Measurements from ENCODE around the gene SCAPER. TPM values are rescaled to one million over a fixed set of nuclear protein-coding genes. Genes with fewer than 3 reads are reported as not detected.
A peak's percentile ranks its signal among the peaks of the same experiment; 100 is the strongest.

Gene SCAPER, protein sequence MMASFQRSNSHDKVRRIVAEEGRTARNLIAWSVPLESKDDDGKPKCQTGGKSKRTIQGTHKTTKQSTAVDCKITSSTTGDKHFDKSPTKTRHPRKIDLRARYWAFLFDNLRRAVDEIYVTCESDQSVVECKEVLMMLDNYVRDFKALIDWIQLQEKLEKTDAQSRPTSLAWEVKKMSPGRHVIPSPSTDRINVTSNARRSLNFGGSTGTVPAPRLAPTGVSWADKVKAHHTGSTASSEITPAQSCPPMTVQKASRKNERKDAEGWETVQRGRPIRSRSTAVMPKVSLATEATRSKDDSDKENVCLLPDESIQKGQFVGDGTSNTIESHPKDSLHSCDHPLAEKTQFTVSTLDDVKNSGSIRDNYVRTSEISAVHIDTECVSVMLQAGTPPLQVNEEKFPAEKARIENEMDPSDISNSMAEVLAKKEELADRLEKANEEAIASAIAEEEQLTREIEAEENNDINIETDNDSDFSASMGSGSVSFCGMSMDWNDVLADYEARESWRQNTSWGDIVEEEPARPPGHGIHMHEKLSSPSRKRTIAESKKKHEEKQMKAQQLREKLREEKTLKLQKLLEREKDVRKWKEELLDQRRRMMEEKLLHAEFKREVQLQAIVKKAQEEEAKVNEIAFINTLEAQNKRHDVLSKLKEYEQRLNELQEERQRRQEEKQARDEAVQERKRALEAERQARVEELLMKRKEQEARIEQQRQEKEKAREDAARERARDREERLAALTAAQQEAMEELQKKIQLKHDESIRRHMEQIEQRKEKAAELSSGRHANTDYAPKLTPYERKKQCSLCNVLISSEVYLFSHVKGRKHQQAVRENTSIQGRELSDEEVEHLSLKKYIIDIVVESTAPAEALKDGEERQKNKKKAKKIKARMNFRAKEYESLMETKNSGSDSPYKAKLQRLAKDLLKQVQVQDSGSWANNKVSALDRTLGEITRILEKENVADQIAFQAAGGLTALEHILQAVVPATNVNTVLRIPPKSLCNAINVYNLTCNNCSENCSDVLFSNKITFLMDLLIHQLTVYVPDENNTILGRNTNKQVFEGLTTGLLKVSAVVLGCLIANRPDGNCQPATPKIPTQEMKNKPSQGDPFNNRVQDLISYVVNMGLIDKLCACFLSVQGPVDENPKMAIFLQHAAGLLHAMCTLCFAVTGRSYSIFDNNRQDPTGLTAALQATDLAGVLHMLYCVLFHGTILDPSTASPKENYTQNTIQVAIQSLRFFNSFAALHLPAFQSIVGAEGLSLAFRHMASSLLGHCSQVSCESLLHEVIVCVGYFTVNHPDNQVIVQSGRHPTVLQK (N-terminal part only)
- total RNA-seq, result 21.5 and 23.5 TPM in 2 replicates

DNA sequence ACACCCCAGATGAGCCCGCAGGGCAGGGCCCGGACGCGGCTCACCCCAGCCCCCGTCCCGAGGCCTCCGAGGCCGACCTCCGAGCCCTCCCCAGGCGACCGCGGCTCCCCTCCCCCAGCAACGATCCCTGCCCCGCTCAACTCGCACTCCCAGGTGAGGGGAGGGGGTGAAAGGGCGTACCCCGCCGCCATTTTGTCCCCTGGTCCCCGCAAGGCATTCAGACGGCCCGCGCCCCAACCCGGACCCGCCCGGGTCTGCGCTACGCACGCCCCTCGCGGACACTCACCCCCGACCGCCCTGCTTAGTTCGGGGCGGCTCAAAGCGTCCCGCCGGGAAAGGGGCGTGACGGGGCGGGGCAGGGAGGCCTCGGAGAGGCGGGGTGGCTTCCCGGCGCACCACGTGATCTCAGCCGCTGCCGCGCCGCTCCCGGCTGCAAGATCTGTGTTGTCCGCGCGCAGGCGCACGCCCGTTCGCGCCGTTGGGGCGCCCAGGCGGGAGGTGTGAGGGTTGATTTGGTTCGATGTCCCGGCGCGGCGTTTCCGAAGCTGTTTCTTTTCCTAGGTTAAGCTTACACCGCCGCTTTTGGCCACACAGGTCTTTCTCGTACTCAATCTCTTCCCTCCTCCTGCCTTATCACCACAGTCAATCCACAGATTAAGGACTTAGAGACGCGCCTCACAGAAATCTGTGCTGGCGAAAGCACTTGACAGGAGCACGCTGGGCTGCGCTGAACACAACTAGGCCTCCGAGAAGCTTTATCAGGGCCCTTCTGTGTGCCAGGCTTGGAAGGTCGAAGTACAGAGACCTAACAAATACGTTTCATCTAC lies at the start of gene SCAPER:
Gene SCAPER, minus strand, starts transcription at position 328 of the 827 bp plus-strand sequence. CDS start 21,523 bp downstream, outside the sequence.
- H3K27me3 Mint-ChIP-seq (ENCODE audit: insufficient read depth), result peaks cover 4% of the 10 kb centered on the region

DNA sequence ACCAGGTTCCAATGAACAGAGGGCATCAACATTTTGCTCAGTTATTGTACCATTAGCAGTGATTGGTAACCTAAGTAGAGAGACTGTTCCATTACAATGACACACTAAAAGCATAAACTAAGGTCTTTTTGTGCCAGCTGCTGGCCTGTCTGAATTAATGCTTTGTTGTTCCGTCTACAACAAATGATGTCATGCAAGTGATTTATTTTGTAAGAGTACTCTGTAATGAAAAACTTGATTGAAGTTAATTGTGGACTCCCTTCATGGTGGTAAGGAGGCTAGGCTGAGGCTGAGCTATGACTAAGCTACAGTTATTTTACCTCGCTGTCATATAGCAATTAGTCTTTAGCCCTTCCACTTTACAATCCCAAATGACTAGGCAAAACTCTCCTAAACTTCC lies 49.6 kb upstream of the SCAPER start:
- no peak for DNase-seq (ENCODE audit: low spot score)
- Mint-ChIP-seq H3K27ac (no peak overlapping the region), H3K4me1 (ENCODE audit: low read depth) (peaks cover 7% of the 10 kb centered on the region), H3K4me3 (no peak overlapping the region), H3K36me3 (ENCODE audit: low read depth) (peaks cover 6% of the 10 kb centered on the region), H3K9me3 (no peaks in the 10 kb centered on the region), H3K27me3 (ENCODE audit: insufficient read depth) (peaks cover 4% of the 10 kb centered on the region)
- intact Hi-C loops (cut with micrococcal nuclease), result no loop called here

More for the DNA sequence above, at the start of gene SCAPER:
- Mint-ChIP-seq H3K4me1 (ENCODE audit: low read depth) (peaks cover 36% of the 10 kb centered on the region), H3K4me3 (peak within 1 kb of the TSS; percentile 91), H3K9me3 (no peaks in the 10 kb centered on the region), H3K27ac (peak within 1 kb of the TSS; percentile 93), H3K36me3 (ENCODE audit: low read depth) (no peaks in the 10 kb centered on the region)
- peak; percentile 88 for DNase-seq (ENCODE audit: low spot score)
- intact Hi-C loops (cut with micrococcal nuclease), result loop anchor here (1.0 to 2.0 kb wide), 3 partner anchors 26 to 515 kb away; partner anchors contain the start of genes HMG20A, PEAK1 and RCN2

DNA sequence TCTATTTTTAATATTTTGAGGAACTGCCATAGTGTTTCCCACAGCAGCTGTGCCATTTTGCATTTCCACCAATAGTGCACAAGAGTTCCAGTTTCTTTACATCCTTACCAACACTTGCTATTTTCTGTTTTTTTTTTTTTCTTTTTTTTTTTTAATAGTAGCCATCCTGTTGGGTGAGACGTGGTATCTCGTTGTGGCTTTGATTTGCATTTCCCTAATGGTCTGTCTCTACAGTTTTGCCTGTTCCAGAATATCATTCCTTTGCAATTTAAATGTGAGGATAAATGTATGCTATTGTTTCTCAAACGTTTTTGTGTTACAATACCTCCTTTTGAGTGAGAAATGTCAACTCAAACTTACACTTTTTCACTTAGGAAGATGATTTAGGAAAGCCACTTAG lies 48.8 kb upstream of the SCAPER start:
- H3K27ac Mint-ChIP-seq, result no peak overlapping the region
- no peaks in the 10 kb centered on the region for H3K9me3 Mint-ChIP-seq
- H3K4me1 Mint-ChIP-seq (ENCODE audit: low read depth), result peaks cover 7% of the 10 kb centered on the region
- intact Hi-C loops (cut with micrococcal nuclease), result no loop called here
- peaks cover 4% of the 10 kb centered on the region for H3K27me3 Mint-ChIP-seq (ENCODE audit: insufficient read depth)
- H3K4me3 Mint-ChIP-seq, result no peak overlapping the region
- no peak for DNase-seq (ENCODE audit: low spot score)
- H3K36me3 Mint-ChIP-seq (ENCODE audit: low read depth), result peaks cover 6% of the 10 kb centered on the region

DNA sequence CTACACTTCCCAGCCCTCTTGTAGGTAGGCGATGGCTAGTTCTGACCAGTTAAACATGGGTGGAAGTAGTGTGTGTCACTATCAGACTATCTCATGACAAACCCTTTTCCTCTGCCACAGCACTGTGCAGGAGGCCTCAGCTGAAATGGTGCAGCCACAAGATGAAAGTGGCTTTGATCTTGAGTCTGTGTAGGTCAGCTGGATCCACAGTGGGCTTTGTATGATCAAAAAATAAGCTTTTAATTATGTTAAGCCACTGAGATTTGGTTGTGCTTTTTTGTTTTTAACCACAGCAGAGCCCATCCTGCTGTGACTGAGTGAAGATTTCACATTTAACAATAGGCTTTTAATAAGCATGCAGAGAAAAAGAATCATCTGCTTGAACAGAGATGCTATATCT lies 46.1 kb upstream of the SCAPER start:
- intact Hi-C loops (cut with micrococcal nuclease), result no loop called here
- peaks cover 4% of the 10 kb centered on the region for H3K27me3 Mint-ChIP-seq (ENCODE audit: insufficient read depth)

DNA sequence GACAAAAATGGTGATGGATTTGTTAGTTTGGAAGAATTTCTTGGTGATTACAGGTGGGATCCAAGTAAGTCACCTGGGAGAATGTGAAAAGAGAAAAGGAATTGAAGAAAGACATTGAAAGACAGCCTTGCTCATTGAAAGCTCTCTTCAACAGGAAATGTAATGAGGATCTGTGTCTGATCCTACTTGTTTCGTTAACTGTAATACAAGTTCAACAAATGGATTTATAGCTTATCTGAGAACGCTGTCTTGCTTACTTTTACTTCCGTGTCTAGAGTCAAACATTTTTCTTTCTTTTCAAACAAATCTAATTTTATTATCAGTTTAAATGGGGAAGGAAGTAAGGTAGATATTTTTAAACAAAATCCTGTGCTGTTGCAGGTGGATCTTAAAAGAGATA lies 42.3 kb upstream of the SCAPER start:
- Mint-ChIP-seq H3K36me3 (ENCODE audit: low read depth) (peaks cover 47% of the 10 kb centered on the region), H3K27ac (no peak overlapping the region), H3K4me1 (ENCODE audit: low read depth) (peaks cover 14% of the 10 kb centered on the region), H3K27me3 (ENCODE audit: insufficient read depth) (no peaks in the 10 kb centered on the region), H3K9me3 (no peaks in the 10 kb centered on the region), H3K4me3 (no peak overlapping the region)
- no peak for DNase-seq (ENCODE audit: low spot score)
- intact Hi-C loops (cut with micrococcal nuclease), result no loop called here

More for the DNA sequence above, 46.1 kb upstream of the SCAPER start:
- Mint-ChIP-seq H3K9me3 (no peaks in the 10 kb centered on the region), H3K4me1 (ENCODE audit: low read depth) (peaks cover 14% of the 10 kb centered on the region), H3K36me3 (ENCODE audit: low read depth) (peaks cover 26% of the 10 kb centered on the region), H3K27ac (no peak overlapping the region), H3K4me3 (no peak overlapping the region)
- DNase-seq (ENCODE audit: low spot score), result no peak

DNA sequence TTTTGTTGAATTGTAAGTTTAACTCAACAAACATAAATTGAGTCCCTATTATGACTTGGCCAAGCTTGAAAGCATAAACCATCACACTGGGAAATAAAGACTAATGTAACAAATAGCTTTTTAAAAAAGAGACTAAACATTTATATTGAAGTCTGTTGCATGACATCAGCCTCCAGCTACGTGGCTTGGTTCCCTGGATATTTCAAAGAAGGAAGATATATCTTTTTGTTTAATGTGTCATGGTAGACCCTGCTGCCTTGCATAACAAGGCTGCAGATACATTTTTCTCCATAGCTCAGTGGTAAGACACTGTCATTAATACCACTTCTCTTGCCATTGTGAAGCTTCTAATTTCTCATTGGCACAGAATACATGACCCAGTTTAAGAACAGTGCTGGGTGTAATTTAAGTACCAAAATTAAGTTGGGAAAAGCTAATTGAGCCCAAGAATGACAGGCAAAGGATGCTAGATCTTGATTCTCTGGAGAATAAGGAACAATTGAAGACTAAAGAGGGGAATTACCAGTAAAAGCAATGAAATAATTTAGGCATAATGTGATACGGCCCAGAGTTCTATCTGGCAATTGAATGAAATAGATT lies 40.5 kb upstream of the SCAPER start:
- no peak for DNase-seq (ENCODE audit: low spot score)
- H3K27ac Mint-ChIP-seq, result no peak overlapping the region
- H3K4me3 Mint-ChIP-seq, result no peak overlapping the region
- intact Hi-C loops (cut with micrococcal nuclease), result no loop called here
- H3K9me3 Mint-ChIP-seq, result no peaks in the 10 kb centered on the region
- H3K4me1 Mint-ChIP-seq (ENCODE audit: low read depth), result peaks cover 8% of the 10 kb centered on the region
- peaks cover 43% of the 10 kb centered on the region for H3K36me3 Mint-ChIP-seq (ENCODE audit: low read depth)
- no peaks in the 10 kb centered on the region for H3K27me3 Mint-ChIP-seq (ENCODE audit: insufficient read depth)

DNA sequence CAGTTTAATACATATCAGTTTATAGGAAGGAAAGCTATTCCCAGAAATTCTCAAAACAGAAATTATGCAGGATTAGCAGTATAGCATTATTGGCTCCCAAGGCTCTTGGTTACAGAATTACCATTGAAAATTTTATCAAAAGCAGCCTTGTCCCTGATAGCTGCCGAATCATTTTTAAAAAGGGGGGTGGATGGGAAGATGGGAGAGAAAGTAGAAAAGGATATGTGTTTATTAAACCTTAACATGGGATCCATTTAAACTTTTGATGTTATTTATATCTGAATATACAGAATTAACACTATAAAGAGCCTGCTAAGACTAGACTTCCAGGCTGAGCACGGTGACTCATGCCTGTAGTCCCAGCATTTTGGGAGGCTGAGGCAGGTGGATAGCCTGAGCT lies 37.2 kb upstream of the SCAPER start:
- Mint-ChIP-seq H3K4me3 (no peak overlapping the region), H3K9me3 (no peaks in the 10 kb centered on the region), H3K4me1 (ENCODE audit: low read depth) (peaks cover 15% of the 10 kb centered on the region), H3K27me3 (ENCODE audit: insufficient read depth) (no peaks in the 10 kb centered on the region), H3K27ac (no peak overlapping the region), H3K36me3 (ENCODE audit: low read depth) (peaks cover 36% of the 10 kb centered on the region)
- intact Hi-C loops (cut with micrococcal nuclease), result no loop called here
- no peak for DNase-seq (ENCODE audit: low spot score)

DNA sequence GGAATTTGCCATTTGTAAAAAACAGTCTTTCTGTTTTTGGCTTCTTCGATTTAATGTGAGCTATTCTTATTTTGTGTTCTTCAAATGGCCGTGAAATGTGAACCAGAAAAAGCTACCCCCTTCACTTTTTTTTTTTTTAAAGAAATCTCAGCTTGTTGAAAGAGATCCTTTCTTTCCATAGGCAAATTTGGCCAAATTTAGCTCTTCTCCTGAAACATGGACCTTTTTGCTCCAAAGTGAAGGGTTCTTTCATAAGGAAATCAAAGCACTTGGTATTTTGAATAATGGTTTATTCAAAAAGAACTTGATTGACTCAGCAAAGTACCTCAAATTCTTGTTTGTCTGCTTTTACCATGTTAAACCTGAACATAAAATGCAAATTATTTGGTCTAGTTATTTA lies 36.5 kb upstream of the SCAPER start:
- Mint-ChIP-seq H3K9me3 (no peaks in the 10 kb centered on the region), H3K27ac (no peak overlapping the region), H3K4me3 (no peak overlapping the region), H3K4me1 (ENCODE audit: low read depth) (peaks cover 10% of the 10 kb centered on the region), H3K36me3 (ENCODE audit: low read depth) (peaks cover 35% of the 10 kb centered on the region), H3K27me3 (ENCODE audit: insufficient read depth) (no peaks in the 10 kb centered on the region)
- DNase-seq (ENCODE audit: low spot score), result no peak
- intact Hi-C loops (cut with micrococcal nuclease), result no loop called here

DNA sequence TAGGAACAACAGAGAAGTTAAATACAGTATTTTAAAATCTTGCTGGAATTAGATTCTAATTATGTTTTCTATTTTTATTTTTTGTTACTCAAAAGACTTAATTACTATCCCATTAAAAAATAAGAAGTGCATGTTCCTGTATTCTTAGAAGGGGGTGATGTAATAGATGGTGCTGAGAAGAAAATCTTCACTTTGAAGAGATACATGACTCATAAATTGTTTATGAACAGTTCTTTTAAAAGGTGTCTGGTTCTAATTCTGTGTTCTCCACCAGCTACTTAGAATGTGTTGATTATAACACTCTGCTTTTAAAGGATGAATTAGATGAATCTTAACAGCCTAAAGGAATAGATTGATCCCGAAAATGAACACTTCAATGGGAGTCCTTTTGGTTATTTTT lies 34.6 kb upstream of the SCAPER start:
- peaks cover 33% of the 10 kb centered on the region for H3K36me3 Mint-ChIP-seq (ENCODE audit: low read depth)
- intact Hi-C loops (cut with micrococcal nuclease), result no loop called here
- H3K27me3 Mint-ChIP-seq (ENCODE audit: insufficient read depth), result no peaks in the 10 kb centered on the region
- no peak overlapping the region for H3K27ac Mint-ChIP-seq
- H3K4me3 Mint-ChIP-seq, result no peak overlapping the region
- H3K9me3 Mint-ChIP-seq, result no peaks in the 10 kb centered on the region
- H3K4me1 Mint-ChIP-seq (ENCODE audit: low read depth), result peaks cover 18% of the 10 kb centered on the region
- DNase-seq (ENCODE audit: low spot score), result no peak

DNA sequence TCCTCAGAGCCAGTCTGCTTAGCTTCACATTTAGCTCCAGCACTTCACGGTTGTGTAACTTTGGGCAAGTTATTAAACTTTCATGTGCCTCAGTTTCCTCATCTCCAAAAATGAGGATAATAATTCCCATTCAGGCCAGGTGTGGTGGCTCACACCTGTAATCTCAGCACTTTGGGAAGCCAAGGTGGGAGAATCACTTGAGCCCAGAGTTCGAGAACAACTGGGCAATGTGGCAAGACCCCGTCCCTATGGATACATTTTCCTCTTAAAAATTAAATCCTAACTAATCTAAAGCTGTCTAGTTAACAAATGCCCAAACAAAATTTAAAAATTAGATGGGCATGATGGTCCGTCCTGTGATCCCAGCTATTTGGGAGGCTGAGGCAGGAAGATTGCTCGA lies 33.6 kb upstream of the SCAPER start:
- no peak for DNase-seq (ENCODE audit: low spot score)
- intact Hi-C loops (cut with micrococcal nuclease), result no loop called here
- Mint-ChIP-seq H3K36me3 (ENCODE audit: low read depth) (peaks cover 33% of the 10 kb centered on the region), H3K4me3 (no peak overlapping the region), H3K27ac (no peak overlapping the region), H3K4me1 (ENCODE audit: low read depth) (peaks cover 27% of the 10 kb centered on the region), H3K9me3 (no peaks in the 10 kb centered on the region), H3K27me3 (ENCODE audit: insufficient read depth) (no peaks in the 10 kb centered on the region)

DNA sequence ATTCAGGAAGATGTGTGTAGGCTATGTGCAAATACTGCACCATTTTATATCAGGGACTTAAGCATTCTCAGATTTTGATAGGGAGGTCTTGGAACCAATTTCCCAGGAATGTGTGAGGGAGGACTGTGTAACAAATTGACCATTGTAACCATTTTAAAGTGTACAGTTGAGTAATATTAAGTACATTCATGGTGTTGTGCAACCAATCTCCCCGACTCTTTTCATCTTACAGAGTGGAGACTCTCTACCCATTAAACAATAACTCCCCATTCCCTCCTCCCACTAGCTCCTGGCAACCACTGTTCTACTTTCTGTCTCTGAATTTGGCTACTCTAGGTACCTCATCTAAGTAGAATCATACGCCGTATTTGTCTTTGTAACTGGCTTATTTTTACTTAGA lies 31.5 kb upstream of the SCAPER start:
- no peaks in the 10 kb centered on the region for H3K27me3 Mint-ChIP-seq (ENCODE audit: insufficient read depth)
- H3K9me3 Mint-ChIP-seq, result no peaks in the 10 kb centered on the region
- no peak overlapping the region for H3K4me3 Mint-ChIP-seq
- intact Hi-C loops (cut with micrococcal nuclease), result no loop called here
- H3K4me1 Mint-ChIP-seq (ENCODE audit: low read depth), result peaks cover 44% of the 10 kb centered on the region
- no peak overlapping the region for H3K27ac Mint-ChIP-seq
- peaks cover 38% of the 10 kb centered on the region for H3K36me3 Mint-ChIP-seq (ENCODE audit: low read depth)
- DNase-seq (ENCODE audit: low spot score), result no peak

Data from activated T-helper 1 cell treated with anti-CD3 and anti-CD28 coated beads, Interleukin-12 subunit alpha, Interleukin-12 subunit beta, Interleukin-2, Interleukin-4 antibody, amounts not matched to agents 30 ng/mL and 10 ng/mL and 1 ng/mL, durations not matched to agents 14 hours and 24 hours and 36 hours (primary cell).